Measurements from ENCODE around the gene BOK.

GRCh38 chr2:241574911-241575623 lies 16.5 kb downstream of the BOK start:
- TF ChIP-seq CTCF (IDR thresholded peaks at IDR 0.05; ENCODE audit: borderline replicate concordance, extremely low read depth, low read length, poor library complexity, severe bottlenecking) (no peak), EZH2 (IDR thresholded peaks at IDR 0.05; ENCODE audit: borderline replicate concordance, low read depth, low read length, severe bottlenecking) (no peak)
